SK-N-SH treated with all-trans-retinoic acid at 6 μM for 48 hours (cell line): ENCODE data around the gene SDK1.

Experiments used
- ATAC-seq: fragments of 200-7000 bp; cut with Tn5 transposase; 3 replicates; pipeline ENCODE4 v1.9.1; 2020; ENCODE audit warnings: mild to moderate bottlenecking, moderate library complexity
- ARNTL ChIP-seq: fragments of 450-650 bp; formaldehyde crosslinking; IDR thresholded peaks from 2 replicates; pipeline ENCODE4 v1.5.0; 2020; ENCODE audit warnings: low read depth, mild to moderate bottlenecking, moderate library complexity, borderline replicate concordance
- BACH2 ChIP-seq: fragments of 250-450 bp; sonication (Bioruptor Pico); IDR thresholded peaks from 2 replicates; pipeline ENCODE4 v1.9.0; 2021; ENCODE audit warnings: mild to moderate bottlenecking, borderline replicate concordance
- CSDC2 ChIP-seq: fragments of 250-450 bp; sonication (Bioruptor Pico); IDR thresholded peaks from 2 replicates; pipeline ENCODE4 v1.5.0; 2020; ENCODE audit warnings: mild to moderate bottlenecking, moderate library complexity
- ESRRG ChIP-seq: fragments of 250-450 bp; sonication (Bioruptor Pico); IDR thresholded peaks from 2 replicates; pipeline ENCODE4 v1.6.1; 2021; ENCODE audit warnings: mild to moderate bottlenecking
- GLIS3 ChIP-seq: fragments of 250-450 bp; sonication (Bioruptor Pico); IDR thresholded peaks from 2 replicates; pipeline ENCODE4 v1.5.0; 2020; ENCODE audit warnings: mild to moderate bottlenecking, moderate library complexity
- ISL1 ChIP-seq: fragments of 250-450 bp; sonication (Bioruptor Pico); IDR thresholded peaks from 2 replicates; pipeline ENCODE4 v2.1.2; 2022; ENCODE audit warnings: mild to moderate bottlenecking, moderate library complexity
- OSR1 ChIP-seq: fragments of 250-450 bp; sonication (Bioruptor Pico); IDR thresholded peaks from 2 replicates; pipeline ENCODE4 v1.8.0; 2022; ENCODE audit warnings: moderate library complexity, mild to moderate bottlenecking, inconsistent platforms
- PPARA ChIP-seq: fragments of 250-450 bp; sonication (Bioruptor Pico); IDR thresholded peaks from 2 replicates; pipeline ENCODE4 v1.5.0; 2020; ENCODE audit warnings: mild to moderate bottlenecking, borderline replicate concordance
- RARB ChIP-seq: fragments of 250-450 bp; sonication (Bioruptor Pico); IDR thresholded peaks from 2 replicates; pipeline ENCODE4 v1.8.0; 2021; ENCODE audit warnings: mild to moderate bottlenecking, moderate library complexity
- SNAI2 ChIP-seq: fragments of 250-450 bp; sonication (Bioruptor Pico); IDR thresholded peaks from 2 replicates; pipeline ENCODE4 v1.5.0; 2020; ENCODE audit warnings: mild to moderate bottlenecking, moderate library complexity
- TCF4 ChIP-seq: fragments of 250-450 bp; sonication (Bioruptor Pico); IDR thresholded peaks from 2 replicates; pipeline ENCODE4 v1.8.0; 2021; ENCODE audit warnings: mild to moderate bottlenecking, moderate library complexity, borderline replicate concordance
- TOX ChIP-seq: fragments of 250-450 bp; sonication (Bioruptor Pico); IDR thresholded peaks from 2 replicates; pipeline ENCODE4 v1.8.0; 2021; ENCODE audit warnings: mild to moderate bottlenecking, moderate library complexity, borderline replicate concordance
- ZC3H10 ChIP-seq: fragments of 250-450 bp; sonication (Bioruptor Pico); IDR thresholded peaks from 2 replicates; pipeline ENCODE4 v1.5.1; 2021; ENCODE audit warnings: mild to moderate bottlenecking, moderate library complexity
- ZFP3 ChIP-seq: fragments of 250-450 bp; sonication (Bioruptor Pico); IDR thresholded peaks from 2 replicates; pipeline ENCODE4 v1.5.0; 2020; ENCODE audit warnings: mild to moderate bottlenecking, moderate library complexity
- ZFP30 ChIP-seq: fragments of 450-650 bp; formaldehyde crosslinking; IDR thresholded peaks from 2 replicates; pipeline ENCODE4 v1.5.0; 2022; ENCODE audit warnings: mild to moderate bottlenecking, moderate library complexity
- ZNF565 ChIP-seq: fragments of 450-650 bp; formaldehyde crosslinking; conservative IDR thresholded peaks from 2 replicates; pipeline ENCODE4 v1.5.0; 2020; ENCODE audit warnings: low read depth, mild to moderate bottlenecking, moderate library complexity
- ZNF8 ChIP-seq: fragments of 450-650 bp; formaldehyde crosslinking; IDR thresholded peaks from 2 replicates; pipeline ENCODE4 v1.5.0; 2020; ENCODE audit warnings: mild to moderate bottlenecking, moderate library complexity
- TF ChIP-seq, protein P1 (sequence below): fragments of 250-450 bp; sonication (Bioruptor Pico); IDR thresholded peaks from 2 replicates; pipeline ENCODE4 v1.5.1; 2020; ENCODE audit warnings: low read depth, mild to moderate bottlenecking, moderate library complexity
- TF ChIP-seq, protein P2 (sequence below): fragments of 250-450 bp; sonication (Bioruptor Pico); IDR thresholded peaks from 2 replicates; pipeline ENCODE4 v1.8.0; 2020; ENCODE audit warnings: mild to moderate bottlenecking, moderate library complexity, borderline replicate concordance
- TF ChIP-seq, protein P3 (sequence below): fragments of 250-450 bp; sonication (Bioruptor Pico); IDR thresholded peaks from 2 replicates; pipeline ENCODE4 v1.8.0; 2021; ENCODE audit warnings: low read depth, mild to moderate bottlenecking, moderate library complexity, borderline replicate concordance
- TF ChIP-seq, protein P4 (sequence below): fragments of 250-450 bp; sonication (Bioruptor Pico); IDR thresholded peaks from 2 replicates; pipeline ENCODE4 v1.5.1; 2021; ENCODE audit warnings: mild to moderate bottlenecking, moderate library complexity

SDK1 gene

DNA sequence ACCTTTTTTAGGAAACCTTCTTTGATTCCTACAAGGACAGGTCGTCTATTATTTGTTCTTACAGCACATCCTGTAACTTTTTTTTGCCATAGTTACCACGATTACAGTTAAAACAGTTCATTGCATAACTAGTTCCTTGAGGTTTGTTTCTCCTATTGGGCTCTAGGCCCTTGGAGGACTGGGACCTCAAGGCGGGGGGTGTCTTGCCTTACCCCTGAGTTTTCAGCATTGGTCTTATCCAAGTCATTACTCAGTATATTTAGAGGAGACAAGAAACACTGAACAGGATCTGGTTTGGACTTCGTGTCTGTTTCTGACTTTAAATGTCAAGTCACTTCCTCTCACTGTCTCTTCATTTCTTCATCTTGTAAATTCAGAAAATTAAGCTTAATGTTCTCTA, 369.8 kb downstream of the SDK1 start:
- TF ChIP-seq CSDC2 (CRISPR knock-in tag) (no peak), BACH2 (CRISPR knock-in tag) (no peak), ARNTL (CRISPR knock-in tag) (no peak), TOX (no peak), OSR1 (no peak), GLIS3 (CRISPR knock-in tag) (no peak), SNAI2 (CRISPR knock-in tag) (no peak), ZNF8 (CRISPR knock-in tag) (no peak), ZFP3 (no peak), PPARA (CRISPR knock-in tag) (no peak), TCF4 (no peak), ZNF565 (CRISPR knock-in tag) (no peak)
- TF ChIP-seq, protein P1, sequence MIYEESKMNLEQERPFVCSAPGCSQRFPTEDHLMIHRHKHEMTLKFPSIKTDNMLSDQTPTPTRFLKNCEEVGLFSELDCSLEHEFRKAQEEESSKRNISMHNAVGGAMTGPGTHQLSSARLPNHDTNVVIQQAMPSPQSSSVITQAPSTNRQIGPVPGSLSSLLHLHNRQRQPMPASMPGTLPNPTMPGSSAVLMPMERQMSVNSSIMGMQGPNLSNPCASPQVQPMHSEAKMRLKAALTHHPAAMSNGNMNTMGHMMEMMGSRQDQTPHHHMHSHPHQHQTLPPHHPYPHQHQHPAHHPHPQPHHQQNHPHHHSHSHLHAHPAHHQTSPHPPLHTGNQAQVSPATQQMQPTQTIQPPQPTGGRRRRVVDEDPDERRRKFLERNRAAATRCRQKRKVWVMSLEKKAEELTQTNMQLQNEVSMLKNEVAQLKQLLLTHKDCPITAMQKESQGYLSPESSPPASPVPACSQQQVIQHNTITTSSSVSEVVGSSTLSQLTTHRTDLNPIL (CRISPR knock-in tag), result no peak
- TF ChIP-seq, protein P2, sequence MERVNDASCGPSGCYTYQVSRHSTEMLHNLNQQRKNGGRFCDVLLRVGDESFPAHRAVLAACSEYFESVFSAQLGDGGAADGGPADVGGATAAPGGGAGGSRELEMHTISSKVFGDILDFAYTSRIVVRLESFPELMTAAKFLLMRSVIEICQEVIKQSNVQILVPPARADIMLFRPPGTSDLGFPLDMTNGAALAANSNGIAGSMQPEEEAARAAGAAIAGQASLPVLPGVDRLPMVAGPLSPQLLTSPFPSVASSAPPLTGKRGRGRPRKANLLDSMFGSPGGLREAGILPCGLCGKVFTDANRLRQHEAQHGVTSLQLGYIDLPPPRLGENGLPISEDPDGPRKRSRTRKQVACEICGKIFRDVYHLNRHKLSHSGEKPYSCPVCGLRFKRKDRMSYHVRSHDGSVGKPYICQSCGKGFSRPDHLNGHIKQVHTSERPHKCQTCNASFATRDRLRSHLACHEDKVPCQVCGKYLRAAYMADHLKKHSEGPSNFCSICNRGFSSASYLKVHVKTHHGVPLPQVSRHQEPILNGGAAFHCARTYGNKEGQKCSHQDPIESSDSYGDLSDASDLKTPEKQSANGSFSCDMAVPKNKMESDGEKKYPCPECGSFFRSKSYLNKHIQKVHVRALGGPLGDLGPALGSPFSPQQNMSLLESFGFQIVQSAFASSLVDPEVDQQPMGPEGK (CRISPR knock-in tag), result no peak
- ATAC-seq, result no peak

DNA sequence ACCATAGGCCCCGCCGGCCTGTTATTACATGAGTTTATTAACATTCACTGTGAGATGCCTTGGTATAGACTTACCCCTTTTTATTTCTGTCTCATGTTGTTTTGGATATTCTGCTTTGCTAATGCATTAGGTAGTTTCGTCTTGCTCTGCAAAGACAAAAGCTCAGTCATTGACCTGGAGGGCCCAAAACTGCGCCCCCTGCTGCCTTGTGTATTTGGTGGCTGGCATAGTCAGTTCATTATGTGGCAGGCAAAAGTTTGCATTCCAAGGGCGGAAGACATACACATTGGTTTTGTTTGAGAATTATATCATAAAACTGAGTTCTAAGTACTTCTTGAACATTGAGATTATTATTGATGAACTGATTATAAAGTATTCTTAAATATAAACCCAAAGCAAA, 372.5 kb downstream of the SDK1 start:
- TF ChIP-seq PPARA (CRISPR knock-in tag), result no peak
- no peak for TF ChIP-seq TOX
- TF ChIP-seq, protein P3, sequence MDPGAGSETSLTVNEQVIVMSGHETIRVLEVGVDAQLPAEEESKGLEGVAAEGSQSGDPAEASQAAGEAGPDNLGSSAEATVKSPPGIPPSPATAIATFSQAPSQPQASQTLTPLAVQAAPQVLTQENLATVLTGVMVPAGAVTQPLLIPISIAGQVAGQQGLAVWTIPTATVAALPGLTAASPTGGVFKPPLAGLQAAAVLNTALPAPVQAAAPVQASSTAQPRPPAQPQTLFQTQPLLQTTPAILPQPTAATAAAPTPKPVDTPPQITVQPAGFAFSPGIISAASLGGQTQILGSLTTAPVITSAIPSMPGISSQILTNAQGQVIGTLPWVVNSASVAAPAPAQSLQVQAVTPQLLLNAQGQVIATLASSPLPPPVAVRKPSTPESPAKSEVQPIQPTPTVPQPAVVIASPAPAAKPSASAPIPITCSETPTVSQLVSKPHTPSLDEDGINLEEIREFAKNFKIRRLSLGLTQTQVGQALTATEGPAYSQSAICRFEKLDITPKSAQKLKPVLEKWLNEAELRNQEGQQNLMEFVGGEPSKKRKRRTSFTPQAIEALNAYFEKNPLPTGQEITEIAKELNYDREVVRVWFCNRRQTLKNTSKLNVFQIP, result no peak
- no peak for TF ChIP-seq OSR1
- TF ChIP-seq, protein P4, sequence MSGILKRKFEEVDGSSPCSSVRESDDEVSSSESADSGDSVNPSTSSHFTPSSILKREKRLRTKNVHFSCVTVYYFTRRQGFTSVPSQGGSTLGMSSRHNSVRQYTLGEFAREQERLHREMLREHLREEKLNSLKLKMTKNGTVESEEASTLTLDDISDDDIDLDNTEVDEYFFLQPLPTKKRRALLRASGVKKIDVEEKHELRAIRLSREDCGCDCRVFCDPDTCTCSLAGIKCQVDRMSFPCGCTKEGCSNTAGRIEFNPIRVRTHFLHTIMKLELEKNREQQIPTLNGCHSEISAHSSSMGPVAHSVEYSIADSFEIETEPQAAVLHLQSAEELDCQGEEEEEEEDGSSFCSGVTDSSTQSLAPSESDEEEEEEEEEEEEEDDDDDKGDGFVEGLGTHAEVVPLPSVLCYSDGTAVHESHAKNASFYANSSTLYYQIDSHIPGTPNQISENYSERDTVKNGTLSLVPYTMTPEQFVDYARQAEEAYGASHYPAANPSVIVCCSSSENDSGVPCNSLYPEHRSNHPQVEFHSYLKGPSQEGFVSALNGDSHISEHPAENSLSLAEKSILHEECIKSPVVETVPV (CRISPR knock-in tag), result no peak
- TF ChIP-seq ZNF8 (CRISPR knock-in tag), result no peak
- TF ChIP-seq TCF4, result no peak
- no peak for TF ChIP-seq ZNF565 (CRISPR knock-in tag)
- TF ChIP-seq ZFP3, result no peak
- no peak for TF ChIP-seq ZC3H10 (CRISPR knock-in tag)
- TF ChIP-seq RARB (CRISPR knock-in tag), result no peak
- no peak for TF ChIP-seq GLIS3 (CRISPR knock-in tag)
- TF ChIP-seq ZFP30 (CRISPR knock-in tag), result no peak
- no peak for TF ChIP-seq ESRRG (CRISPR knock-in tag)
- TF ChIP-seq BACH2 (CRISPR knock-in tag), result no peak
- TF ChIP-seq ARNTL (CRISPR knock-in tag), result no peak
- TF ChIP-seq ISL1 (CRISPR knock-in tag), result no peak
- ATAC-seq, result no peak

DNA sequence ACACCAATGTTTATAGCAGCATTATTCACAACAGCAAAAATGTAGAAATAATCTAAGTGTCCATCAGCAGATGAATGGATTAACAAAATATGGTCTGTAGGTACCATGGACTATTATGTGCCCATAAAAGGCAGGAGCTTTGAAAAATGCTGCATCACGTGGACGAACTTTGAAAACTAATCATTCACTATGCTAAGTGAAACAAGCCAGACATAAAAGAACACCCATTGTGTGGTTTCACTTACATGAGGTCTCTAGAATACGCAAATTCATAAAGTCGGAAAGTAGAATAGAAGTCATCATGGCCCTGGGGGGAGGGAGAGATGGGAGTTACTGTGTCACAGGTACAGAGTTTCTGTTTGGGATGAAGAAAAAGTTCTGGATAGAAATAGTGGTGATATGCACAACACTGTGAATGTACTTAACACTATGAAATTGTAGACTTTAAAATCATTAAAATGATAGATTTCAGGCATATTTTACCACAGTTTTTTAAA, 377.3 kb downstream of the SDK1 start:
- TF ChIP-seq ZC3H10 (CRISPR knock-in tag), result no peak
- no peak for TF ChIP-seq ARNTL (CRISPR knock-in tag)
- no peak for TF ChIP-seq RARB (CRISPR knock-in tag)
- no peak for TF ChIP-seq ZFP30 (CRISPR knock-in tag)
- no peak for TF ChIP-seq SNAI2 (CRISPR knock-in tag)
- TF ChIP-seq OSR1, result no peak
- TF ChIP-seq, protein P4 (CRISPR knock-in tag), result no peak
- TF ChIP-seq BACH2 (CRISPR knock-in tag), result no peak
- ATAC-seq, result no peak
